GM18861 (cell line): ENCODE measurements around the gene EXOSC1.
"Not testable (repeated sequence)": the region's sequence is repeated elsewhere in the genome, so short reads cannot be mapped to it uniquely, and the experiment has no call there.

Source experiments
- ATAC-seq: cut with Tn5 transposase; IDR thresholded peaks from one replicate; pipeline ENCODE4 v1.9.1; 2021; ENCODE audit not compliant: unreplicated experiment

The EXOSC1 gene, protein sequence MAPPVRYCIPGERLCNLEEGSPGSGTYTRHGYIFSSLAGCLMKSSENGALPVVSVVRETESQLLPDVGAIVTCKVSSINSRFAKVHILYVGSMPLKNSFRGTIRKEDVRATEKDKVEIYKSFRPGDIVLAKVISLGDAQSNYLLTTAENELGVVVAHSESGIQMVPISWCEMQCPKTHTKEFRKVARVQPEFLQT

DNA sequence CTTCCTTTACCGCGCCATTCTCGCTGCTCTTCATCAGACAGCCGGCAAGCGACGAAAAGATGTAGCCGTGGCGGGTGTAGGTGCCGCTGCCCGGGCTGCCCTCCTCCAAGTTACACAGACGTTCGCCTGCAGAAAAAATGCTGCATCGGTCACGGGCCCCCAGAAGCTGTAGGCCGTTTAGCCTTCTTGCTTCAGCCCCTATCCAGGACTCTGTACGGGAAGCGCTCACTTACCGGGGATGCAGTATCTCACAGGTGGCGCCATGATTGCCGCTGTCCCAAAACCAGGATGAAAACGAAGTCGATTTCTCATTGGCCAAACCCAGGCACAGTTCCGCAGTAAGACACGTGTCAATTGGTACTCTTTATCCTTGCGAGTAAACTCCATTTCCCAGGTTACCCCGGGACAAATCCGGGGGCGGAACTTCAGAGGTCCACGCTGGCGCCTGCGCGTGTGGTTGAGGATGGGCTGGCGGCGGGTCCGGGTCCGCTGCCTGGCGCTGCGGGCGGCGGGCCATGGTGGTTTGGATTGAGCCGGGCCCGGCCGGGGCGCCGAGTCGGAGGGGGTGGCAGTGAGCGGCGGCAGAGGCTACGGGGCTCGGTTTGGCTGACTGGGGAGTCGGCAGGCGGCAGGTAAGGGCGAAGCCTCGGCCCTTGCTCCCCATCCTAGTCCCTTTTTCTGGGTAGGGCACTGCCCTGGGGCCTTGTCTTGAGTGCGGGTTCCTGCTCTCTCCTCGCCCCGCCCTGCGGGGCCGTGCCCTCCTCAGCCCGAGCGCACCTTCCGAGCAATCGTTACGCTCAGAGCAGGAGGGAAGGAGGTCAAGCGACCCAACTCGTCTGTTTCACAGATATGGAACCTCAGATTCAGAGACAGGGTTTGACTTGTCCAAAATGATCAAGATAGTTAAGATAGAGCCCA is at the start of gene EXOSC1, which contains the start of gene ZDHHC16:
Gene EXOSC1, minus strand, starts transcription at position 285 of the 918 bp plus-strand sequence. Its CDS starts 21 bp downstream, at position 264.
Gene ZDHHC16, plus strand, starts transcription at position 454 of the 918 bp plus-strand sequence. CDS start 5,501 bp downstream, outside the sequence.
- peak; percentile 96 for ATAC-seq

DNA sequence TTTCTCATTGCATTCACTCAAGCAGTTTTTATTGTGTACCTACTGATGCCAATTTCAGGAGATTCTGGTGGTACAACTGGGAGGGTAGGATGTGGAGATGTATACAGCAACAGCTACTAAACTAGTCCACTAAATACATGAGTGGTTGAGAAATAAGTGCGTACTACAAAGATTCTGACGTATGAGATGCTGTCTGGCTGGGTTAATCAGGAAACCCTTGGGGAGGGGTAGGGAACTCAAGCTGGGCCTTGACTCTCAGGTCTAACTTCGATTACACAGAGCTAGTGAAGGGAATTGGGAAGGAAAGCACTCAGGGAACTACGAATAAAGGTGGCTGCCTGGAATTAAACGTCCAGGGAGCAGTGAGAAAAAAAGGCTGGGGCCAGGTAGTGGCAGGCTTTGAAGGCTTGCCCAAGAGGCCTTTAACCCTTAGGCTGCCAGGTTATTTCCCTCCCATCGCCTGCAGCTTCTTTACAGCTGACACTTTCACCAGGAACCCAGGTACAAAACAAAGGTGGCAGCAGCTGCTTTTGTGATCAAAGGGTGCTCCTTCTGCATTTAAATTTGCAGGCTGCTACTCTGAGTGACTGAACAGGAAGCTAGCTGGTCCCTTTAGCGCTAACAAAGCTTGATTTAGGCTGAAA is 49.2 kb upstream of the EXOSC1 start:
- ATAC-seq, result no peak

DNA sequence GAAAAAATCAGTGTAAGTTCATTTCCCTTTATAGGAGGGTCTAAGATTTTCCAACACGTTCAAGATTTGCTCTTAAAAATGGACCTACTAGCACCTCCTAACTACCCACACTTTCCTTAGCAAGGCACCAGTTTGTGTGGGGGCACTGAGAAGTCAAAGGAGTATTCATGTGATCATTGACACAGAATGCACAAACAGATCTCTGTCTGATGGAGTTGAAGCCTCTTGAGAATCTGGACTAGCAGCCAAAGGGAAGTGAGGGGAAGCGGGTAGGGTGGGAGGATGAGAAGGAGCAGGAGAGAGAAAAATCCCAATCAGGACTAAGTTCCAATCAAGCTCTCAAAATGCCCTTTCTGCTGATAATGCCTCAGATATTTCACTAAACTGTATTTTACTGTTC is 48.3 kb upstream of the EXOSC1 start:
- ATAC-seq, result no peak

DNA sequence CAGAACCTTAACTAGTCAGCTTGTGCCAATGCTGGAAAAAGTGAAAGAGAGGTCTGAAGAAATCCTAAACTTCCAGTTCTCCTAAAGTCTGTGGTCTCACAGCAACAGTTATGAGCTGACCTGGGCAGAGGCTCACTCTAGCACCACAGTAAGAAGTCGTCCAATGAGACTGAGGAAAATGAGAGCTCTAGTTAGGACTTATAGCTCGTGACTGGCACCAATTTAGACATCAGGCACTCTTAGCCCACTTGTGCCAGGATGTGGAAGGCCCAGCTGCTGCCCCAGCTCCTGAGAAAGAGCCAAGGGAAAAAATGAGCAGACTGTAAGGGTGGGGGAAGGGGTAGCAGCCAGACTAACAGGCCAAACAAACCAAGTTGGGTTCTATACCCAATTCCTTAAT is 44.8 kb upstream of the EXOSC1 start:
- no peak for ATAC-seq

DNA sequence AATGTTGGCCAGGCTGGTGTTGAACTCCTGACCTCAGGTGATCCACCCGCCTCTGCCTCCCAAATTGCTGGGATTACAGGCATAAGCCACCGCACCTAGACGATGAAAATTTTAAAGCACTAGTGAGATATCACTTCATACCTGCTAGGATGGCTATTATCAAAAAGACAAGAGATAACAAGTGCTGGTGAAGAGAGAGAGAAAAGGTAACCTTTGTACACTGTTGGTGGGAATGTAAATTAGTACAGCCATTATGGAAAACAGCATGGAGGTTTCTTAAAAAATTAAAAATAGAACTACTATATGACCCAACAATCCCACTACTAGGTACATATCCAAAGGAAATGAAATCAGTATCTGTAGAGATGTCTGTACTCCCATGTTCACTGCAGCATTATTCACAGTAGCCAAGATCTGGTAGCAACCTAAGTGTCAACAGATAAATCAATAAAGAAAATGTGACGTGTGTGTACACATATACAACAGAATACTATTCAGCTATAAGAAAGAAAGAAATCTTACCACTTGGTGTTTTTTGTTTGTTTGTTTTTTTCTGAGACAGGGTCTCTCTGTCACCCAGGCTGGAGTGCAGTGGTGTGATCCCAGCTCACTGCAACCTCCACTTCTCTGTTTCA is 40.0 kb upstream of the EXOSC1 start:
- no peak for ATAC-seq

DNA sequence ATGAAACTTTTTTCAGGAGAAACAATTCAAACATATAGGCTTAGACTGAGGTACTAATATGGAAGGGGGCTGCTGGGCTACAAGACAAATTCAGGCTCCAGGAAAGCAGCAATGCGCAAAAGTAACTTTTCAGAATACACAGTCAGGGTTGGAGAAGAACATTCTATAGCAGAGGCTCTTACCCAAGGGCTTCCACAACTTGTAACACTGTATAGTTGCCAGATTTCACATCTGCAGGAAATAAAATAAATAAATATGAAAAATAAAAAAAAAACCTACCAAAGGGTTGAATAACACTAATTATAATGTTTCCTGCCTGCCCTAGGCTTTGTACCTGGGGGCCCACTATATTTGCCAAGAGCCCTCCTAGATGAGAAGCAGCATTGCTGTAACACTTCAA is 38.1 kb upstream of the EXOSC1 start:
- ATAC-seq, result no peak

DNA sequence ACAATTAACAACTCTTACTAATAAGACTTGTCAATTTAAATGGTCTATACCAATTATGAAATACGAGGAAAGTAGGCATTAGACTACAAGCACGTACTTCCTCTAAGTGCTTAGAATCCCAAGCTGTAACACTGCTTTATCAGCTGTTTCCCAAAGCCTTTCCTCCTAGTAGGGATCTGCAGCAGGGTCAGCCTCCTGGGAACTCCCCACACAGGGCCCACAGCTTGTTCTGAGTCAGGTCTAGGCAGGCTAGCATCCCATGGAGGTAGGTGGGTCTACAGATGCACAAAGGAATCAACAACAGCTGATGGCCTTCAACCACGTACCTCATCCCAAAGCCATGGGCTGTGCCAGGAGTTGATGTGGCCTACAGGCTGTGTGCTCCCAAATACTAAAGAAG is 37.7 kb upstream of the EXOSC1 start:
- ATAC-seq, result no peak

DNA sequence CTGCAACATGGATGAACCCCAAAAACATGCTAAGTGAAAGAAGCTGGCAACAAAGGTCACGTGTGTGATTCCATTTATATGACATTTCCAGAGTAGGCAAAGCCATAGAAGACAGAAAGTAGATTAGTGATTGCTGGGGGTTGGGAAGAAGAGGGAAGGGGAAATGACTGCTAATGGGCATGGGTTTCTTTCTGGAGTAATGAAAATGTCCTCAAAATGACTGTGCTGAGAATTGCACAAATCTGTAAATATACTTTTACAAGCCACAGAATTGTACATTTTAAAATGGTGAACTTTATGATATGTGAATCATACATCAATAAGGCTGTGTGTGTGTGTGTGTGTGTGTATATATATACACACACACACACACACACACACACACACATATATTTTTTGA is 36.6 kb upstream of the EXOSC1 start:
- ATAC-seq, result no peak

DNA sequence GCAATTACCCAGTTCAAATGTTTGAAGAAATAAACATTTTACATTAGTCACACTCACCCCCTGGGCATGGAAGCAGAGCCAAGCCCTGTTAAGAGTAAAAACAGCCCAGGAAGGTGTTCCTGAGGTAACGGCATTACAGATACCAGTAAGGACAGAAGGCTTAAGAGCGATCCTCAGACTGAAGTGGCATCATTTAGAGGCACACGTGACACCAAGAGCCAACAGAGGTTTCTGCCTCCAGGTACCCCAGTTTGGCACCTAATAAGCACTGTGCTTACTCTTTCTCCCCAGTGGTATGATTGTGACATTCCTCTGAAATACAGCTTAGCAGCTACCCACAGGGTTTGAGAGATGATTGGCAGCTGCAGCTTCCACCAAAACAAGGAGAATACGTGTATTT is 35.3 kb upstream of the EXOSC1 start:
- ATAC-seq, result no peak

DNA sequence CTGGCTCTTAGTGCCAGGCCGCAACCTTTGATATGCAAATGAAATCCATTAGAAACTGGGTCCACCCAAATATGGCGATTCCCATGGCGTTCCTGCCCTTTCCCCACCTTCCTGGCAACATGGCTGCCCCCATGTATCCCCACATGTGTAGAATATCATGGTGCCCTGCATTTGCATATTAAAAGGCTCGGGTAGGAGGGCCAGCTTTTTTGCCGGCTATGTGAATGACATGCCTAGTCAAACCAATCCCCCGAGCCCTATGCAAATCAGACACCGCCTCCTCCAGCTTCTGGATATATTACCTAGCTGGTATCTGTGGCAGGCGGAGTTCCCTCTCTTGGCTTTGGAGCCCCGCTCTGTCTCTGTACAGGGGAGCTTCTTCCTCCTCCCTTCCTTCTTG is 34.1 kb upstream of the EXOSC1 start:
- ATAC-seq, result no peak

DNA sequence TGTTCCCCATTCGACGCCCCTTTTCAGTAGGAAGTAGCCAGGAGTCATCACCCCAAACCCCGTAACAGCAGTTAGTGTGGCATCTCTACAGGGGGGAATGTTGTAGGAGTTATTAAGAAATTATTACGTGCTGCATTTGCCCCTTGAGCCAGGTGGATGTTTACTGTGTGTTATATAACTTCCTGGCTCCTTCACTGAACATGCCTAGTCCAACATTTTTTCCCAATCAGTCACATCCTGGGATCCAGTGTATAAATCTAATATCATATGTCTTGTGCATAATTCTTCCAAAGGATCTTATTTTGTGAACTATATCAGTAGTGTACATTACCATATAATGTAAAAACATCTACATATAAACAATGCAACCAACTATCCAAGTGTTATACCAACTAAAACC is 33.6 kb upstream of the EXOSC1 start:
- not testable (repeated sequence) for ATAC-seq

DNA sequence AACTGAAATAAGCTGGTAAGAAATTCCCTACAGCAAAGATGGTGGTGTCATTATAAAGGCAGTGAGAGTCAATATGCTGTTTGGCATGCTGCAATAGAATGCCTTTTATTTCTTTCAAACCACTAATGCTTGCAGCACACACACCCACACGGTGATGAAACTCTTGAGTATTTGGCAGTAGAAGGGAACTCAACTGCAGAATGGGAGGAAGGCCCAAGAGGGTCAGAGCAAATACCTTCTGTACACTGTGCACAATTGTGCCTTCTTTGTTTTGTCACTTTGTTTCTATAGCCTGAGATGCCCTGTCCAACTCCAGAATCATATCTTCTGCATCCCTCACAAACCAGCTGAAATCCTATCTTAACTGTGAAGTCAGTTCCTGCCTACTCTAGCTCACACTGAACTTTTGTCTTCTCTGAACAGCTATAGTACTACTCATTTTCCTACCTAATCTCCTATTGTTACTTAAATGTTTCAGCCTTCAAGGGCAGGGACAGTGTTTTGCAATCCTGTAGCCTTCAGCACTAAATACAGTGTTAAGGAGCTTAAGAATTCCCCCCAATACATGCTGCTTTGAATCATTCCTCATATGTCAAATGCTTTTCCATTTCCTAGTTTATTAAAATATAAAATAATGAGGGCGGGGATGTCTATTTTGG is 30.3 kb upstream of the EXOSC1 start:
- no peak for ATAC-seq

DNA sequence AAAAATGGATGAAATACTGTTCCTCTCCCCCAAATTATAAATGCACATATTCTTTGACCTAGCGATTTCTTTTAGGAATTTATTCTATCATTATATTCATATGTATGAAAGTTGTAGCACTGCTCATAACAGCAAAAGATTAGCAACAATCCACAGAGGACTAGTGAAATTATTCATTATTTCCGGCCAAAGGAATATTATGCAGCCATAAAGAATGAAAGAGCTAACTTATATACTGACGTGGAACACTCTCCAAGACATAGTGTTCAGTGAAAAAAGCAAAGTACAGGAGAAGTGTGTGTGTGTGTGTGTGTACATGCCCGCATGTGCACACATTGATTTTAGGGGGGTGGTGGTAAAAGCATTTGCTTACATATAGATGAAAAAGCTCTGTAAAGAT is 29.1 kb upstream of the EXOSC1 start:
- no peak for ATAC-seq

DNA sequence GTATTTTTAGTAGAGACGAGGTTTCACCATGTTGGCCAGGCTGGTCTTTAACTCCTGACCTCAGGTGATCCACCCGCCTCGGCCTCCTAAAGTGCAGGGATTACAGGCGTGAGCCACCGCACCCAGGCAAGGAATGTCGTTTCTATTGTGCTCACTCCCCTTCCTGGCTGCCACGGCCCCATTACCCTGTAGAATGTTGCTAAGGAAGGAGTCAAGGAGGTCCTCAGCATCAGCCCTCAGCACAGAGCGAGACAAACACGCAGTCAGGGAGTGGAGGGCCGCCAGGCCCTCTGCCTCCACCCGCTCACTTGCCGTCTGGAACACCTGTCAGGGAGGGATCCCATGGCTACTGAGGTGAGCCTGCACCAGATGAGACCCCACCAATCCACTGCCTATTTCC is 23.0 kb upstream of the EXOSC1 start:
- ATAC-seq, result not testable (repeated sequence)

DNA sequence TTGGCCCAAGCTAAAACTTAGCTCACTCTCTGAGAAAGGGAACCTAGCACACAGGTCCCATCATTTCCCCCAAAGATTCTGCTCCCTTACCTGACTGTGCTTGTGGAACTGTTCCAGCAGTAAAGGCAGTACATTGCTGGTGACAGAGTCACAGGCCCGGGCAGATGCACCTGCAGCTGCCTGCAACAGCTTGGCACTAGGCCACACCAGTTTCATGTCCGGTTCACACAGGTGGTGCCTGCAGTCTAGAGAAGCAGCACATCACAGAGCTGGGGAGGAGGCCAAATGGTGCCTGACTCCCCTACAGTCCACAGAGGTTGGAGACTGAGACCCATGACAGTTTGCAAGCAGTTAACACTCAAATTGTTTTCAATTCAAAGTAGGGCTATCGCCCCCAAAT is 22.4 kb upstream of the EXOSC1 start:
- ATAC-seq, result no peak

DNA sequence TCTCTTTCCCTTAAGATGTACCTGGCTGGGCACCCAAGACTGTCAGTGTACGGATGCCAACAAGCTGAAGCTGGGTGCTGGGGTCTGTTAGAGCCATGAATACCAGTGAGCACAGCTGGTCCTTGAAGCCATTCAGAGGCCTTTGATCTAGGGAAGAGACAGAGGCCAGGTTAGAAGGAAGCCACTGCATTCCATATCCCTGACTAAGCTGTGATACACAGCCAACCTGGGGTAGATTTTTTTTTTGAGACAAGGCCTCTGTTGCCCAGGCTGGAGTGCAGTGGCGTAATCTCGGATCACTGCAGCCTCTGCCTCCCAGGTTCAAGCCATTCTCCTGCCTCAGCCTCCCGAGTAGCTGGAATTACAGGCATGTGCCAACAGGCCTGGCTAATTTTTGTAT is 20.9 kb upstream of the EXOSC1 start:
- no peak for ATAC-seq

DNA sequence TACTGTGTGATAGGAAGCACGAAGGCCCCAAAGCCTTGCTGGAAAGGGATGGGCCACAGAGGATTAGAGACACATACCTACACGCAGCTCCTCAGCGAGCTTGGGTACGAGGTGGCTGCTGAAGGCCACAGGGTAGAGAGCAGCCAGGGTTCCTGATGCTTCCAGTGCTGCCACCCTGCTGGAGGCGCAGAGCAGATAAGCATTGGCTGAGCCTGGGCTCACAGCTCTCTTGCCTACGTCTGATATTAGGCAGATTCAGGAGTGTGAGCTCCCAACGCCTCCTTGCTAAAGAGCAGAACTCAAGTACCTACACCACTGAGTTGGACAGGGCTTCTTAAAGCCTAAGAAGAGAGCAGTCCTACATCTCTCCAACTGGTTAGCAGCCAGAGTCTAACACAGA is 20.2 kb upstream of the EXOSC1 start:
- no peak for ATAC-seq

DNA sequence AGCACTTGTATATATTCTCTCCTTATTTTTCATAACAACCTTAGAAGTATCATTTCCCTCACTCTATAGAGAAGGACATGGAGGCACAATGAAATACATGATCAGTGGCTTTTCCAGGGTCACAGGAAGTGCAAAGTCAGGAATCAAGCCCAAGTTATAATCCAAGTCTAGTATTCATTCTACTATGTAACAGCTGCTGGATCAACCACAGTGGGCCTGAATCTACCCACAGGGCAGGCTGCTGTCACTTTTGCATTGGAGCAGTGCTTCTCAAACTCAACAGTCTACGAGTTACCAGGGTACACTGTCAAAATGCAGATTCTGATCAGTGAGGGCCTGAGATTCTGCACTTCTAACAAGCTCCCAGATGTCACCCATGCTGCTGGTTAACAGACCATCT is 18.4 kb upstream of the EXOSC1 start:
- ATAC-seq, result no peak

DNA sequence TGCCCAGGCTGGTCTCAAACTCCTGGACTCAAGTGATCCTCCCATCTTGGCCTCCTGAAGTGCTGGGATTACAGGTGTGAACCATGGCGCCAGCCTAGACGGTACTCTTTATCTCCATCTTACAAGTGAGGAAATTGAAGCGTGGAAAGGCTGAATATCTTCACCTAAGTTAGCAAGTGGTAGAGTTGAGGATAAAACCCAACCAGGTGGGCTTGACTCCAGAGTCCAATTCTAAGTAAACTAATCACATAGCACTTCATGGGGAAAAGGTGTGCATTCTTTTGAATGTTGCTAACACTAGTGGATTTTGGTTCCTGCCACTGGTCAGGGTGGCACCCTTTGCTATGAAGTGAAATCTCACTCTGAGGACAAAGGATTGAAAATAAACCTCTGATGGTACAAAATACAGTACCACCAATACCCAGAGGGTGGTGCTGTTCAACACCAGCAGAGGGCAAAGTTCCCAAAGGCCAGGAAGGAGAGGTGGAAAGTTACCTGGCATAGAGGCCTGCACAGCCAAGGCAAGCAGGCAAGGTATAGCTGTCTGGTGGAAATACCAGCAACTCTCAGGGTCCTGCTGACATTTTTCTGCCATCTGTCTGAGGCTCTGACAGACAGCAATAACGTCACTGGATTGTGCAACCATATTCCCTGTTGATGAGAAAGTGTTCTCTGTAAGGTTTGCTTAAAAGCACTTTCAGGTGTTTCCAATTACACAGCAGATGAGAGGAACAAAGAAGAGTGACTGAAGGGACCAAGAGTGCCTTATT is 17.7 kb upstream of the EXOSC1 start:
- ATAC-seq, result no peak

DNA sequence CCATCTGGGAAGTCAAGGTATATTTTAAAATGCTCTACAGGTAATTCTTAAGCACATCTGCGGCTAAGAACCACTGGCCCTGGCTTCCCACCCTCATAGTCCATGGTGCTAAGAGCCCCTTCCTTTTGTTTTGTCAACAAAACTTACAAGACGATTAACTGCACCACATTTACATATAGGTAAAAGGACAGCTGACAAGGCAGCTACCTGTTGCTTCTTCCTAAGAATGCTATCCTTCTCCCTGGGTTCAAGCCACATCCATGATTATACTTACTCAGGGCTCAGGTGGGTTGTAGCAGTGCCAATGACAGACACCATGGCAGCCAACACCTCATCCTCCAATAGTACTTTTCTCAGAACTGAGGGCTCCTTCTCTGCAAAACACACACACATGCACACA is 16.5 kb upstream of the EXOSC1 start:
- ATAC-seq, result no peak
